Activated CD8-positive, alpha-beta memory T cell treated with anti-CD3 and anti-CD28 coated beads for 1 hour (primary cell): ENCODE measurements around the gene ENG.
"Not testable (repeated sequence)": the region's sequence is repeated elsewhere in the genome, so short reads cannot be mapped to it uniquely, and the experiment has no call there.

ENCODE experiments used
- DNase-seq, 2 donors: peaks; one replicate each; pipeline ENCODE4 v3.0.0-alpha.2; 2020; ENCODE audit warnings: low read depth in 1 of 2; ENCODE audit errors: extremely low read depth in 1 of 2

The ENG gene

DNA sequence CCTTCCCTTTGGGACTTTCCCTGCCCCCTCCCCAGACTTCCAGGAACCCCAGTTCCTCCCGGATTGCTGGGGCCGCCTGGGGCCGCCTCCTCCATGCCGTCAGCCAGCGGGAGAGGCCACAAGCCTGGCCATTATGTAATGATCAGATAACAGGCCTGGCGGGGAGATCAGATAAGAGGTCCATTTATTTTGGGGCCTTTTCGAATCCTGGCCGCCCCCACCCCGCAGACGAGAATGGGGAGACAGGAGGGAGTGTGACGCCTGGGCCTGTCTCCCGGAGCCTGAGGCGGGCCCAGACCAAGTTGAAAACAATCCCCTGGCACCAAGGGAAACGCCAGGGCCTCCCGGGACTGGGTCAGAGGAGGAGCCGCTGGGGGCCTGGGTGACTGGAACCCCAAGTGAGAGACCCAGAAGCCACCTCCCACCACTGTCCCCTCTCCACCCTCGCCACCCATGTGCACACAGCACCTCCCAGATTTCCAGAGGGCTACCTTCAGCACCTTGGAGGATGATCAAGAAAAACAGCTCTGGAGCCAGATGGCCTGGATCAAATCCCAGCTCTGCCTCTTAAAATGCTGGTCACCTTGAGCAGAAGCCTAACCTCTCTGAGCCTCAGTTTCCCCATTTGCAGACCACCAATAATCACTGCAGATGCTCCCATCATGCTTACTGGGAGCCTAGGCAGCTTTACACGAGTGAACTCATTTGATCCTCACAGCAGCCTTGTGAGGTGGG is 7.8 kb downstream of the ENG start:
- no peak for DNase-seq

DNA sequence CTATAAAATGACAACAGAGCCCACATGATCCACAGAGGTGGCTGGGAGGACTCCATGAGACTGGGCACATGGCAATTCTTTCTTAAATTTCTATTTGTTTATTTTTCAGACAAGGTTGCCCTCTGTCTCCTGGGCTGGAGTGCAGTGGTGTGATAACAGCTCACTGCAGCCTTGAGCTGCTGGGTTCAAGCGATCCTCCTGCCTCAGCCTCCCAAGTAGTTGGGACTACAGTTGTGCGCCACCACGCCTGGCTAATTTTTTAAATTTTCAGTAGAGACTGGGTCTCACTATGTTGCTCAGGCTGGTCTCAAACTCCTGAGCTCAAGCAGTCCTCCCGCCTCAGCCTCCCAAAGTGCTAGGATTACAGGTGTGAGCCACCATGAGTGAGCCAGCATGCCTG is 8.8 kb downstream of the ENG start:
- not testable (repeated sequence) for DNase-seq

DNA sequence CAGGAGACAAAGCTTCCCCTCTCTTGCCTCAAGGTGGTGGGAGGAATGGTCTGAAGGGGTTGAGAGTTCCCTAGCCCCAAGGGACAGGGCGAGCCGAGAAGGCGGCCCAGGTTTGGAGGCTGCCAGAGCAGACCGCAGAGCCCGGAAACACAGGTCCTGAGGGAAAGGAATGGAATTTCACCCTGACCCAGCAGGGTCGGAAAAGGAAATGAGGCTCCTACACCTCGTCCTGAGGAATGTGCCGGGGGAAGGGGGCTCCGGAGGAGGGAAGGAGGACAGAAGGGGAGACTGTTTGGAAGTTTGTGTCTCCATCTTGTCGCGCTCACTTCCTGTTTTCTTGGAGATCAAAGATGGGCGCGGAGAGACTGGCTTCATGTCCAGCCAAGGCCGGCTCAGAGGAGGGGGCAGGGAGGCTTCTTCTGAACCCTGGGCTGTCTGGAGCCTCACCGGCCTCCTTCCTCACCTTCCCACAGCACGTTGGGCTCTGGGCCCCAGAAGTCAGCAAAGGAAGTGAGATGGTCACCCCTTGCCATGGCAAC is 9.6 kb downstream of the ENG start:
- DNase-seq, result no peak

DNA sequence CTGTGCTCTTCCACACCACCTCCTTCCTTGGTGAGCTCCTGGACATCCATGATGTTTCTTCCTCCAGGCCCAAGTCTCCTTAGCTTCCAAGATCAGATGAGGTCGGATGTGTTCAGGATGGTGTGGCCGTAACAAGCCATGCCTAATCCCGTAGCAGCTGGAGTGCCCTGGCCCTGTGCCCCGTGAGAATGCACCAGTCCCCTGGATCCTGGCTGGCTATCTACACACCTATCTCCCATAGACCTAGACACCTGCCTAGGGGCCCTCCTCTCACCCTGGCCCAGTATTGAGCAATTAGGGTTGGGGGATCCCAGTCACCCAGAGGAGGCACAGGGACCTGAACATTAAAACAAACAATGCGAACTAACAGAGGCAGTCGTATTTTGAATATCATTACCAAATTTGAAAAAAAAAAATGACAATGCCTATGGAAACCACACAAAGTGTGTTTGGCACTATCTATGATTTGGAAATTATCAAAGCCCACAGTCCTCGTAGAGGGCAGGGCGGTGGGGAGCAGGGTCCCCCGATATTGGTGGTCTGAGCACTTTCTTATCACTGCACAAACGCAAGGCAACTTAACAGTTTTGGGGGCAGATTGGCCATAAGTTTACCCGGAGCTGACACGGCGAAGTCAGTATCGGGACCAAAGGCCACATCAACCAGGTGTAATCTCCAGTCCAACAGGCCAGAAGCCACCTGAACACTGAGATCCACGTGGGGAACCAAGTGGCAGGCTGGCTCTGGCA is 13.2 kb downstream of the ENG start:
- DNase-seq, result no peak

DNA sequence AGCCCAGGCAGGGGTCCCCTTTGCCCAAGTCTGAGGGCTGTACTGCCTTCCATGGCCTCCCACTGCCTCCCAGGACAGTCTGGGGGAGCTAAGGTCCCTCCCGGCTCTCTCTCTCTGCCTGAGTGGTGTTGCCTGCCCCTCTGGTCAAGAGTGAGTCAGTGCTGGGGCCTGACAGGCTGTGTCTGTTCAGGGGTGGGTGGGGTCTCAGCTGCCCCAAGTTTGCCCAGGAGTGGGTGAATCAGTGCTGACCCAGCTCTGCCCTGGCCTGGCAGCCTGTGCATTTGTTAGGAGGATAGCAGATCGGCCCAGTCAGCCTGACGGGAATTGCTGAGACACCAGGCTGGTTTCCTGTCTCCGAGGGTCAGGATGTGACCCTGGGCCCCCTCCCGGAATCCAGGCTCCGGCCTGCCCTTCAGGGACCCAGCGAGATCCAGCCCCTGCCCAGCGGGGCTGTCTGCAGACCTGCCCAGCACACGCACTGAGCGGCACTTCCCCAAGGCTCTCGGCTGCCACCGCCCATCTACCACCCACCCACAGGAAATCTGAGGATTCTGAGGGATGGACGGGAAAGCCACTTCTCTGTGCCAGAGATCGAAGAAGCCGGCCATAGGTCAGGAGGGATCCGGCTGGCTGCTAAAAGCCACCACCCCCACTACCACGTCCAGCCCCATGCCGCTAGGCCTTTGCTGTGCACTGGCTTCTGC is 15.9 kb downstream of the ENG start:
- no peak for DNase-seq

DNA sequence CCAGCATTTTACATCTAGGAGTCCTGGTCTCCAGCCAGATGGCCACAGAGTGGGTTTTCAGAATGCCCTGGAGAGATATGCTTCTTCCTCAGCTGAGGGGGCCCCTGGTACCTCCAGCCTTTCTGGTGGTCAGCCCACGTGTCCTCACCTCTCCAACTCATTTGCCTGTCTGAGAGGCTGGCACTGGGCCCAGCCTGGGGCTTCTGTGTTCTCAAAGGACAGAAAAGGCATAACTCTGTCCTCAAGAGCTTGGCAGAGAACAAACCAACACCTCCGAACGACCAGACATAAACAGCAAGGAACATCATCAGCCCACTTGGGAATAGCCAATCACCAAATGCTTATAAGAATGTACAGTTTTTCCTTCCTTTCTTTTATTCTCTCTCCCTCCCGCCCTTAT is 17.1 kb downstream of the ENG start:
- no peak for DNase-seq

DNA sequence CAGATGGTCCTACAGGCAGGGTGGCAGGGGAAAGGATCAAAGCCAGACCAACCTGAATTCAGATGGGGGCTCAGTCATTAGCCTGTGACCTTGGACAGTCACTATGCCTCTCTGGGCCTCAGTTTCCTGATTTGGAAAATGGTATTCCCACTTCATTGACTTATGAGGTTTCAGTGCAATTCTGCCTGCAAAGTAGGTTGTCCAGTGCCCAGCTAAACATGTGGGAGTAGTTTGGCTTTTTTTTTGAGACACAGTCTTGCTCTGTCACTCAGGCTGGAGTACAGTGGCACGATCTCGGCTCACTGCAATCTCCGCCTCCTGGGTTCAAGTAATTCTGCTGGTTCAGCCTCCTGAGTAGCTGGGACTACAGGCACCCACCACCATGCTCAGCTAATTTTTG is 17.9 kb downstream of the ENG start:
- not testable (repeated sequence) for DNase-seq

DNA sequence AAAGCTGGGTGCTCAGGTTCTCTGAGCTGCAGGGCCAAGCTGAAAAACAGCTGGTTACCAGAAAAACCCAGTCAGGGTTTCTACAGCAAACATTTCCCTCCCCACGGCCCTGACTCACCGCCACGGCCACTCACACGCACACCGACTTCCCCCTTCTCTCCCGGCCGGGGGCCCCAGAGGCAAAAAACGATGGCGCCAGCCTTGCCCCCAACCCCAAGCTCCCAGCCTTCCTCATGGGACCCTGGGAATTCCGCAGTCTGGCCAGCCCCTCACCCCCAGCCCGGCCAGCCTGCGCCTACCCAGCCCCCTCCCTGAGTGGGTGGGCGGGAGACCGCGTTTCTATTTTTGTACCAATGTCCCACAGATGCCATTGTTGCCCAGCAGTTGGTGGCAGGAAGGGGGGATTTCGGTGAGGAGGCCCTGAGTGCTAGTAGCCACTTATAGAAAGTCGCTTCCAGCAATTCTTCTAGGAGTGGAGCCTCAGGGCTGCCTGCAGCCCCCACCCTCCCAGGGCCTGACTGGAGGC is 18.4 kb downstream of the ENG start:
- no peak for DNase-seq

DNA sequence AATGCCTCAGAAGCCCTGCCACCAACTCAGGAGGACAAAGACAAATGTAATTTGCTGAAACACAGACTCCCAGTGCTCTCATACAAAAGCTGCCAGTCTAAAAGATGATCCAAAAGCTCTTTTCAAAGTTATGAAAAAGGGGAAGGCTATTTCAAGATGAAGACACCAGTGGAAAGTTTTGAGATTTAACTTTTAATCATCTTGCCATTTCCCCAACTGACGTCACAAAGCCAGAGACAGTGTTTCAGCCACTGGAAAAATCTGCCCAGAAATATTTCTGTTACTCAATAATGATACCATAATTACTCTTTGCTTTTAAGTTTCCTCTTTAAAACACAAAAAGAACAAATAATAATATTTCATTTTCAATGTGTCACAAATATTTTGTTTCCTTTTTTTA is 20.9 kb downstream of the ENG start:
- DNase-seq, result no peak

DNA sequence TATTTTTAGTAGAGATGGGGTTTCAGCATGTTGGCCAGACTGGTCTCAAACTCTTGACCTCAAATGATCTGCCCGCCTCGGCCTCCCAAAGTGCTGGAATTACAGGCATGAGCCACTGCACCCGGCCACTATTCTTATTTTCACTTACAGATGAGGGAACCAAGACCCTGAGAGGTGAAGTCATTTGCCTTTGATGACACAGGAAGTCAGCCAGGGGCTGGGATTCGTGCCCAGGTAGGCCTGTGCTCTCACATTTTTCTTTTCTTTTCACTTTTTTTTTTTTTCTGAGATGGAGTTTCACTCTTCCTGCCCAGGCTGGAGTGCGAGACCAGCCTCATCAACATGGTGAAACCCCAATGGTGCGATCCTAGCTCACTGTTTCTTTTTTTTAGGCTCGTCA is 22.2 kb downstream of the ENG start:
- DNase-seq, result no peak

DNA sequence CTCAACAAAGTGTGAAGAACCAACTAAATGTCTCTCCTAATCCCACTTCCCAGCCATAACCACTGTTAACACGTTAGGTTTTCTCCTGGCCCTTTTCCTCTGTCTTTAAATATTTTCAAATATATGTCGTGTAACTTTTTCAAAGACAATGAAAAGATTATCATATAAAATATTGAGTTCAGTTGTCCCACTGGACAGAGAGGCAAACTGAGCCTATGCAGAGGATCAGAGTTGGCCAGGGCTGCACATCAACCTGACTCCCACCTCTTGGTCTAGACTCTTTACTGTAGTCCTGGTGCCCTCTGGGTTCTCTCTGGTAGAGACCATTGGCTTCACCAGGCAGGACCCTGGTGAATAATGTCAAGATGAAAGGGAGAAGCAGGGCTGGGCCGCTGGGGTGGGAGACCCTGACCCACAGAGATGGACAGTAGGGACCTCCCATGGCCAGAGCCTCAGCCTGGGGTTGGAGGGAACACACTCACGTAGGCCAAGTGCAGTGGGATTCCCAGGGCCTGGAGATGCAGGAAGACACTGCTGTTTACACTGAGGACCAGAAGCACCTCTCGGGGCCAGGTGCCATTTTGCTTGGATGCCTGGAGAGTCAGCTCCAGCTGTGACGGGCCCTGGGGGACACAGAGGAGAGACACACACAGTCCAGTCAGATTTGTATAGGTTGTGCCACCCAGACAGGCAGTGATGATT is 25.1 kb downstream of the ENG start:
- DNase-seq, result no peak

DNA sequence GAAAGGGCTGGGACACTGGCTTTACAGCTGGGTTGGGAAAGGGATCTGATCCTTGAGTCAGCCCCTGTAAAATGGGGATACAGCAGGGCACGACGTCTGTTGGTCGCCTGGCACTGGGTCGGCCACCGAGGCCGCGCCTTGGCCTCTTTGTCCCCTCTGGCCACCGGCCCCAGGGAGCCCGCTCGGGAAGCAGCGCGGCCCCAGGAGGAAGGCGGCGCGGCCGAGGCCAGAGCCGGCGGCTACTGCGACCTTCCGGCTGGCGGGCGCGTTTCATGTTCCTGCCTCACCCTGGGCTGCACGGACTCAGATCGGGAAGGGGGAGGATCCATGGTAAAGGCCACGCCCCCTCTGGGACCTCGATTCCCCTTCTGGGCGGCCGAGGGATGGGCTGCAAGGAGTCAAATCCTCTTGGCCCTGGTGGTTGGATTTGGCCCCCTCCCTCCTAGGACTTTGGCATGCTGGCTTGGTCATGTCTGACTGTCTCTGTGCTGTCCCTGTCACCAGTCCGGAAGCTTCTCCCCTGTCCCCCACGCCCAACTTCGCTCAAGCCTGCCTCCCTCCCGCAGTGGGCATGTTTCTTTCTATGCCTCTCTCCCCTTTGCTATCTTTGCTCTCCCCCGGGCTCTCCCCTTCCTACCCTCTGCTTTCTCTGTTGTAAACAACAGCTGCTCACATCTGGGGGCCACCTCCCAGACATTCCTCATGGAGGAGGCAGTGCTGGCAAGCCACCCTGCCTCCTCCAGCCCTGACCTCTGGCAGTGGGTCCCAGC is 26.0 kb downstream of the ENG start:
- DNase-seq, result no peak

DNA sequence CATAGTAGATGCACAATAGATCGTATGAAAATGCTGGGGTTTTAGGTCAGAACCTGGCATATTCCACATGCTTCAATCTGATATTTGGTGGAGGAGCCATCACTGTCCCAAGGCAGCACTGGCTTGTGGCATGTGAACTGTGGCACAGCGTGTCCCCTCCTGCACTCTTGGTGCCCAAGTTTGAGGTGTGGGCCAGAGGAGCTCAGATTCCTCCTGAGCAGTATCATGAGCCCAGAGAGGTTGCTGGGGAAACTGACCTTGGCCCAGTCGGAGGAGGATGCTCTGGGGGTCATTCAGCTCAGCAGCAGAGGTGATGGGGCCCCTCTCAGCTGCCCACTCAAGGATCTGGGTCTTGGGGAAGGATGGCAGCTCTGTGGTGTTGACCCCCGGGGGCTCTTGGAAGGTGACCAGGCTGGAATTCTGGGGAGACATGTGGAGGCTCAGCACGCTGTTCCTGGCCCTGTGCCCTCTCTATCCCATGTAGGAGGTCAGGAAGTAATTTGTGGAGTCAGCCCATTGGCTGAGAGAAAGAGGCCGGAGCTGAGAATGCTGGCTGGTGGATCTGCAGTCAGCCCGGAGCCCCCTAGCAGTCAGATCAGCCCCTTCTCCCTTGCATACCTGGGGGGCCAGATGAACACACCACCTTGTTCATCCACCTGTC is 28.1 kb downstream of the ENG start:
- no peak for DNase-seq

DNA sequence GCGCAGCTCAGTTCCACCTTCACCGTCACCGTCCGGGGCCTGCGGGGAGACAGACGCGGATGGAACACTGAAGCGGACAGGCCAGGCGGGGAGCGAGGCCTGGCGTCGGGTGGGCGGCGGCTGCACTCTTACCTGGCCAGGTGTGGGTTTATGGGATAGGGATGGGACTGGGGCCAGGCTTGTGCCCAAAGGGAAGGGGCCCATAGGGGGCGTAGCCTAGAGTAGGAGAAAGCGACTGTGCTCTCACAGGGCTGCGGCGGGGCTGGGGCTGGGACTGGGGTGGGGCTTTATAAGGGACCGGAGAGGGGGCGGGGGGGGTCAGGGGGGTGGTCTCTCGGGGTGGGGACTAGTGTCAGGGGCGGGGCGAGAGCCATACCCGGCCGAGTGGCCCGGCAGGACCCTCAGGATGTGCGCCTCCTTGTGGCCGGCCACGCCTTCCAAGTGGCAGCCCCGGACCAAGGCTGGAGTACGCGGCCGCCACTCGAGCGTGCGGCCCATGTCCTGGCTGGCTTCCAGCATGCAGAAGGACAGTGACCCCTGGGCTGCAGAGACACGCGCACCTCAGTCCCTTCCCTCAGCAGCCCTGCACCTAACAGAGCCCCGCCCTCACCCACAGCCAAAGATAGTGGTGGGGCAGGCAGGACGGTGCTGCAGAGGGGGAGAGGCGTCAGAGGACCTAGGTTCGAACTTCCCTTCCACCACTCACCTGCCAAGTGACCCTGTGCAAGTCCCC is 29.0 kb downstream of the ENG start:
- DNase-seq, result no peak

DNA sequence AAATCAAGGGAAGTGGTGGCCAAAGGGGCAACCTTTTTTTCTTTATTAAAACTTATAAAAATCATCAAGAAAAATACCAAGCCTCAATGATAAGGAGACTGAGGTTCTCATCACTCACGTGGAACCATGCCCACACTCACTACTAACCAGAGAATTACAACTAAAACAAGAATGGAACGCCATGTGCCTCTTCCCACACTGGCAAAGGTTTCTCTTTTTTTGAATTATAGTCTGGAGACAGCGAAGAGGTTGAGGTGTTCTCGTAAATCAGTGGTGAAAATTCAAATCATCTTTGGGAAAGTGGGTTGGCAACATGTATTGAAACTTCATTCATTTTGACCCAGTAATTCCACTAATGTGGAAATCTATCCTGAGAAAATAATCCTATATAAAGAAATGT is 32.4 kb downstream of the ENG start:
- DNase-seq, result no peak

DNA sequence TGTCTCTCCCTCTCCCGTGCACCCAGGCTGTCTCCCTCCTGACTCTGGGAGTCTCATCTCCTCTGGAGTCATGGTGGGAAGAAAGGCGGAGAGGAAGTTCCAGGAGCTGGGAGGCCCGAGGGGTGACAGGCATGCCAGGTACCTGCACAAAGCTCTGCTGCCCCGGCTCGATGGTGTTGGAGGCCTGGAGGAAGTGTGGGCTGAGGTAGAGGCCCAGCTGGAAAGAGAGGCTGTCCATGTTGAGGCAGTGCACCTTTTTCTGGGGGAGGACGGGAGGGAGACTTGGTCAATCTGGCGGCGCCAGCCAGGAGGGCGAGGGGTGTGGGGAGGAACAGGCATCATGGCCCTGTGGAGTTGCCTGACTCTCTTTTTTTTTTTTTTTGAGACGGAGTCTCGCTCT is 35.9 kb downstream of the ENG start:
- DNase-seq, result no peak

DNA sequence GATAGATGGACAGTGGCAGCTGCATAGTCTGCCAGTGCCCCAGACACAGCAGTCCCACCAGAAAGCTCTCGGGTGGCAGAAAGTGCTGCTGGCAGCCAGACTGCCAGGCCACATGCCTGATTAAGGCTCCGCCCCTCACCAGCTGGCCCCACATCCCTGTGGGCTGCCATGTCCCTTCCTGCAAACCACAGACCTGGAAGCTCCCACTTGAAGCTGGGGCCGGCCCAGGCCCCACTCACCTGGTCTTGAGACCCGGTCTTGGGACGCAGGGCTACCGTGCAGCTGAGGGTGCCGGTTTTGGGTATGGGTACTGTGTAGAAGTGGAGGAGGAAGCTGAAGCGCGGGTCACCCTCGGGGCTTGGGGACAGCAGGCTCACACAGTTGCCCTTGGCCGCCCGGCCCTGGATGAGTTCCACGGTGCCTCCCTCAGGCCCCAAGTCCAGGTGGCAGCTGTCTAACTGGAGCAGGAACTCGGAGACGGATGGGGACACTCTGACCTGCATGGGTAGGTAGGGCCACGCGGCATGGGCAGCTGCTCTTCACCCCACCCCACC is 36.5 kb downstream of the ENG start:
- no peak for DNase-seq

DNA sequence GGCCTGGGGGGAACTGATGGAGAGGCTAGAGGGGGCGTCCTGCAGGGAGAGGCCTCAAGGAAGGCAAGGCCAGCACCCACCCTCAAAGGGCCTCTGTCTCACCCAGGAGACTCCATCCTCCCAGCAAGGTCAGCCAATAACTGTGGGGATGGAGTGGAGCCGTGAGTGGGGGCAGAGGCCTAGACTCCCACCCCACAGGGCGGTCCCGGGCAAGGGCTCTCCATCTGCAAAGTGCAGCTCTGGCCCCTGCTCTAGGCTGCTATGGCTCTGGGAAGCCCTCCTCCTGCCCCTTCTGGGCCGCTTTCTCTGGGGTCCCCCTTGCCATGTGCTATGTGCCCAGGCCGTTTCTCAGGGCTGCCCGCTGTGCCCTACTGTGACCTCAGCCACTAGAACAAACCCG is 37.7 kb downstream of the ENG start:
- DNase-seq, result no peak

DNA sequence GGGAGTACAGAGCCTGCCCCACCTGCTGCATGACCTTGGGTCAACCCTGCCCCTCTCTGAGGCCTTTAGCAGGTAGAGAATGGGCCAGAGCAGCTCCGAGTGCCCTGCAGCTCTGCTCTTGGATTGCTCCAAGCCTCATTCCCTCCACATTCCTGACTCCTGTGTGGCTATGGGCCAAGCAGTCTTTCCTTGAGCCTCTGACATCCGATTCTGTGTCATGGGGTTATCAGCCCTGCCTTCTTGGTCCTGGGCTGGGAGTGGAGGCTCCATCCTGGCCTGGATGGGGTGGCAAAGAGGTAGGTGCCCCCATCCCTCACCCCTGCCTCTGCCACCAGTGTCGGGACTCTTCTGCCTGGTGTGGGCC is 38.1 kb downstream of the ENG start:
- DNase-seq, result no peak
